Stimulated activated CD8-positive, alpha-beta memory T cell treated with anti-CD3 and anti-CD28 coated beads, Interleukin-7, amount 100 ng/mL, for 48 hours (primary cell): ENCODE data around the gene CRTC1.

Source experiments
- DNase-seq, 2 donors: peaks; one replicate each; pipeline ENCODE4 v3.0.0-alpha.2; 2020; ENCODE audit warnings: low read depth in 1 of 2; ENCODE audit errors: extremely low read depth in 1 of 2

Gene CRTC1

GRCh38 chr19:18650468-18651041 is 32.9 kb upstream of the CRTC1 start:
- DNase-seq, result no peak

GRCh38 chr19:18651300-18651699 is 32.2 kb upstream of the CRTC1 start:
- no peak for DNase-seq

GRCh38 chr19:18651733-18652132 is 31.7 kb upstream of the CRTC1 start:
- no peak for DNase-seq

- DNase-seq, result no peak
Measured at GRCh38 chr19:18653853-18654252, 29.6 kb upstream of the CRTC1 start.

GRCh38 chr19:18654469-18654868 is 29.0 kb upstream of the CRTC1 start:
- DNase-seq, result no peak

GRCh38 chr19:18655173-18655844 is 28.2 kb upstream of the CRTC1 start:
- DNase-seq, result no peak

DNA sequence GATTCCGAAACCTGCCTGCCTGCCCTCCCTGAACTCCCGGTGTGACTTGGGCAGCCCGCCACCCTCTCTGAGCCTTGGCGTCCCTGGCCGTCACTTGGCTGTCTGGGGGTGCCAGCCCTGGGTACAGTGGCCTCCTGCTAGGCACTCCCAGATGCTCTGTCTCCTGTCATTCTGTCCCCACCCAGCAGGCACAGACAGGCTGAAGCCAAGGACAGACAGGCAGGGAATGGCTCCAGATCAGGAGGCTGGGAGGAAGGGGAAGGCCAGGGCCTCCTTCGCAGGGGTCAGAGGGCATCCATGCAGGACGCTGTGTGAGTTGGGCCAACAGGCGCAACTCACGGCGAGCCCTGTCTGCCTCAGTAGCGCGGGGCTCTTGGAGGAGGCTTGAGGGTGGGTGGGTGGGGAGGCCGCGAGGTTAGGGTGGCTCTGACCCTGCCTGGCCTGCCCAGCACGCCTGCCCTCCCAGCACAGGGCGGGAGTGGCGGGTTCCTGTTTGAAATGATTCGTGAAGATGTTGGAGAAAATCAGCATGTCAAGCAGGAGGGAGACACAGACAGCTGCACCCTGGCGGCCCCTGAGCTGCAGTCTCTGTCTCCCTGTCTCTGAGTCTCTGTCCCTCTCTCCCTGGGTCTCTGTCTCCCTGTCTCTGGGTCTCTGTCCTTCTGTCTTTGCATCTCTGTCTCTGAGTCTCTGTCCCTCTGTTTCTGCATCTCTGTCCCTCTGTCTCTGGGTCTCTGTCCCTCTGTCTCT is 27.0 kb upstream of the CRTC1 start:
- no peak for DNase-seq

GRCh38 chr19:18657590-18658365 is 25.7 kb upstream of the CRTC1 start:
- no peak for DNase-seq

GRCh38 chr19:18658366-18658855 is 25.1 kb upstream of the CRTC1 start:
- no peak for DNase-seq

- no peak for DNase-seq
Measured at GRCh38 chr19:18659281-18660050, 24.0 kb upstream of the CRTC1 start.

DNA sequence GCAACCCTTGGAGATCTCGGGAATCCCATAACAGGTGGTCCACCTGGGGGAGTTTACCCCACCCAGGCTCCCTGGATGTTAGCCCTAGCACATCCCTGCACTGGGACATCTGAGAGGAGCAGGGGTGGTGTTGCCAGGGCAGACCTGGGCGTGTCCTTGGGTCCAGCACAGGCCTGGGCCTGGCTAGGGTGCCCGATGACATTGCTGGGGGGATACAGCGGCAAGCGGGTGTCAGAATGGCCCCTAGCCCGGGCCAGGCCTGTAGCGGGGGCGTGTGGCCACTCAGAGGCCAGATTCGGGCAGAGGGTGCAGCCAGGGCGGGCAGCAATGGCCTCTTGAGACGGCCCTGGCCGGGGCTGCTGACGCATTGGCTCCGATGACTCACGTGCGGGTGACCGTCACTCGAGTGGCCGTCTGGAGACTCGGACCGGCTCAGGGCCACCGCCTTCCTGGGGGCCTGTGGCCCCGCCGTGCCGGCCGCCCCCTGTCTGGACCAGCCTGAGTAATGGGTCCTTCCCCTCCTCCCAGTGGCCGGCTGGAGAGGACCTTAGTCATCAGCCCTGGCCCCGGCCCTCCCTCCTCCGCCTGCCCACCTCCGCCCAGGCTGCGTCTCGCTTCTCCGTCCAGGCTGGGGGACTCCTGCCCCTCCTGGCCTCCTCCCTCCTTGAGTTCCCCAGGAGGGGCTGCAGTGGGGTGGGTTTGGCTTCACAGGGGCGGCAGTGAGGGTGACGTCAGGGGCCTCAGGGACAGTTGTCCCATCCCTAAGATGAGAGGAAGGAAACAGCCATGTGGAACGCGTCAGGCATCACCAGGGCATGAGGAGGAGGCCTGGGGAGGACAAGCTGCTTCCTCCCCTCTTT is 23.2 kb upstream of the CRTC1 start:
- no peak for DNase-seq

GRCh38 chr19:18660939-18661670 is 22.4 kb upstream of the CRTC1 start:
- DNase-seq, result no peak

GRCh38 chr19:18662972-18663732 is 20.3 kb upstream of the CRTC1 start:
- no peak for DNase-seq

- DNase-seq, result no peak
Measured at GRCh38 chr19:18663940-18664530, 19.4 kb upstream of the CRTC1 start.

- DNase-seq, result no peak
Measured at GRCh38 chr19:18665771-18666202, 17.7 kb upstream of the CRTC1 start.

- no peak for DNase-seq
Measured at GRCh38 chr19:18666317-18666716, 17.2 kb upstream of the CRTC1 start.

GRCh38 chr19:18666784-18667183 is 16.7 kb upstream of the CRTC1 start:
- DNase-seq, result no peak
